SK-N-SH treated with all-trans-retinoic acid at 6 μM for 48 hours (cell line): Measurements from ENCODE around the gene AP1G2.
"Not testable (repeated sequence)": the region's sequence is repeated elsewhere in the genome, so short reads cannot be mapped to it uniquely, and the experiment has no call there.

Experiments used
- BACH2 ChIP-seq: fragments of 250-450 bp; sonication (Bioruptor Pico); IDR thresholded peaks from 2 replicates; pipeline ENCODE4 v1.9.0; 2021; ENCODE audit warnings: mild to moderate bottlenecking, borderline replicate concordance
- CSDC2 ChIP-seq: fragments of 250-450 bp; sonication (Bioruptor Pico); IDR thresholded peaks from 2 replicates; pipeline ENCODE4 v1.5.0; 2020; ENCODE audit warnings: mild to moderate bottlenecking, moderate library complexity
- ESRRG ChIP-seq: fragments of 250-450 bp; sonication (Bioruptor Pico); IDR thresholded peaks from 2 replicates; pipeline ENCODE4 v1.6.1; 2021; ENCODE audit warnings: mild to moderate bottlenecking
- PATZ1 ChIP-seq: fragments of 250-450 bp; sonication (Bioruptor Pico); IDR thresholded peaks from 2 replicates; pipeline ENCODE4 v1.8.0; 2020; ENCODE audit warnings: mild to moderate bottlenecking, moderate library complexity, borderline replicate concordance
- RARB ChIP-seq: fragments of 250-450 bp; sonication (Bioruptor Pico); IDR thresholded peaks from 2 replicates; pipeline ENCODE4 v1.8.0; 2021; ENCODE audit warnings: mild to moderate bottlenecking, moderate library complexity
- SNAI2 ChIP-seq: fragments of 250-450 bp; sonication (Bioruptor Pico); IDR thresholded peaks from 2 replicates; pipeline ENCODE4 v1.5.0; 2020; ENCODE audit warnings: mild to moderate bottlenecking, moderate library complexity
- TSHZ2 ChIP-seq: fragments of 250-450 bp; sonication (Bioruptor Pico); IDR thresholded peaks from 2 replicates; pipeline ENCODE4 v1.5.0; 2020; ENCODE audit warnings: mild to moderate bottlenecking, moderate library complexity
- ZFP3 ChIP-seq: fragments of 250-450 bp; sonication (Bioruptor Pico); IDR thresholded peaks from 2 replicates; pipeline ENCODE4 v1.5.0; 2020; ENCODE audit warnings: mild to moderate bottlenecking, moderate library complexity
- ZFP30 ChIP-seq: fragments of 450-650 bp; formaldehyde crosslinking; IDR thresholded peaks from 2 replicates; pipeline ENCODE4 v1.5.0; 2022; ENCODE audit warnings: mild to moderate bottlenecking, moderate library complexity
- ZNF70 ChIP-seq: fragments of 450-650 bp; formaldehyde crosslinking; IDR thresholded peaks from 2 replicates; pipeline ENCODE4 v1.5.0; 2020; ENCODE audit warnings: mild to moderate bottlenecking, moderate library complexity
- TF ChIP-seq, protein P1 (sequence below): fragments of 250-450 bp; sonication (Bioruptor Pico); IDR thresholded peaks from 2 replicates; pipeline ENCODE4 v1.8.0; 2021; ENCODE audit warnings: low read depth, mild to moderate bottlenecking, moderate library complexity, borderline replicate concordance

- TF ChIP-seq CSDC2; ZFP30; ZNF70 (CRISPR knock-in tag); PATZ1; BACH2 (CRISPR knock-in tag); RARB (CRISPR knock-in tag); SNAI2; ESRRG (CRISPR knock-in tag); ZFP3 (CRISPR knock-in tag); TSHZ2: not testable (repeated sequence)
- TF ChIP-seq, protein P1, sequence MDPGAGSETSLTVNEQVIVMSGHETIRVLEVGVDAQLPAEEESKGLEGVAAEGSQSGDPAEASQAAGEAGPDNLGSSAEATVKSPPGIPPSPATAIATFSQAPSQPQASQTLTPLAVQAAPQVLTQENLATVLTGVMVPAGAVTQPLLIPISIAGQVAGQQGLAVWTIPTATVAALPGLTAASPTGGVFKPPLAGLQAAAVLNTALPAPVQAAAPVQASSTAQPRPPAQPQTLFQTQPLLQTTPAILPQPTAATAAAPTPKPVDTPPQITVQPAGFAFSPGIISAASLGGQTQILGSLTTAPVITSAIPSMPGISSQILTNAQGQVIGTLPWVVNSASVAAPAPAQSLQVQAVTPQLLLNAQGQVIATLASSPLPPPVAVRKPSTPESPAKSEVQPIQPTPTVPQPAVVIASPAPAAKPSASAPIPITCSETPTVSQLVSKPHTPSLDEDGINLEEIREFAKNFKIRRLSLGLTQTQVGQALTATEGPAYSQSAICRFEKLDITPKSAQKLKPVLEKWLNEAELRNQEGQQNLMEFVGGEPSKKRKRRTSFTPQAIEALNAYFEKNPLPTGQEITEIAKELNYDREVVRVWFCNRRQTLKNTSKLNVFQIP (CRISPR knock-in tag), result not testable (repeated sequence)
These were observed 17.1 kb upstream of the AP1G2 start for GRCh38 chr14:23584527-23585203.
